Effector CD4-positive, alpha-beta T cell (primary cell): ENCODE data around the gene FLCN.

Experiments
- DNase-seq: peaks from one replicate; pipeline ENCODE4 v3.0.0-alpha.2; 2020

The FLCN gene

GRCh38 chr17:17182598-17183136 is 54.3 kb downstream of the FLCN start:
- no peak for DNase-seq

- DNase-seq, result no peak
Measured at GRCh38 chr17:17181666-17182597, 55.0 kb downstream of the FLCN start.

- no peak for DNase-seq
Measured at GRCh38 chr17:17180741-17181525, 56.0 kb downstream of the FLCN start.

- no peak for DNase-seq
Measured at GRCh38 chr17:17180141-17180603, 56.8 kb downstream of the FLCN start.

- no peak for DNase-seq
Measured at GRCh38 chr17:17179371-17179827, 57.6 kb downstream of the FLCN start.

DNA sequence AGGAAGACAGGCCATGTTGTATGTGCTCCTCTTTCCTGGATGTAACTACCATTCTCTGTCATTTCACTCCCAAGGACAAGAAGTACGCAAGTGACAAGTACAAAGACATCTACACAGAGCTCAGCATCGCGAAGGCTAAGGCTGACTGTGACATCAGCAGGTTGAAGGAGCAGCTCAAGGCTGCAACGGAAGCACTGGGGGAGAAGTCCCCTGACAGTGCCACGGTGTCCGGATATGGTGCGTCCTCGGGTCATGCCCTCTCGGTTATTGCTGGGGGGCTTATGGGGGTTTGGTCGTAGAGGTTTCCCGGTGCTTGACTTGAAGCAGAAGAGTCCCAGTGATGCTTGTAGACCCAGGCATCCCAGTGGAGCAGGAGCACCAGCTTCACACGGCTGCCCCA is 59.8 kb downstream of the FLCN start:
- DNase-seq, result no peak

- DNase-seq, result no peak
Measured at GRCh38 chr17:17176341-17176740, 60.6 kb downstream of the FLCN start.

DNA sequence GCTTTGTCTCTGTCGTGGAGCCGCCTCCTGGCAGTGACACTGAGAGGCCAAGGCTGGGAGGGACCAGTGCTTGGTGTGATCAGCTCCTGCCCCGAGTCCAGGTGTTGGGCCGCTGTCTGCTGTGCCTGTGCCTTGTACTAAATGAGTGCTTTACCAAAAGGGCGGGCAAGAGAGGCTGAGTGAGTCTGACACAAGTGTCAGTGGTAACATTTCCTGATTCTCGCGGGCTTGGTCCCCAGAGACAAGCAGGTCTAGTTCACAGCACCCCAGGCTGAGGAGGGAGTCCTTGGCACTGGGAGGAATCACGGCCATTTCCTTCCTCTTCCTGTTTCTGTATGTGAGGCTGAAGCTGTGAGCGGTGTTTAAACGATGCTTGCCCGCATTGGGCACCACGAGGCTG is 61.1 kb downstream of the FLCN start:
- DNase-seq, result no peak

GRCh38 chr17:17175340-17175739 is 61.6 kb downstream of the FLCN start:
- no peak for DNase-seq

DNA sequence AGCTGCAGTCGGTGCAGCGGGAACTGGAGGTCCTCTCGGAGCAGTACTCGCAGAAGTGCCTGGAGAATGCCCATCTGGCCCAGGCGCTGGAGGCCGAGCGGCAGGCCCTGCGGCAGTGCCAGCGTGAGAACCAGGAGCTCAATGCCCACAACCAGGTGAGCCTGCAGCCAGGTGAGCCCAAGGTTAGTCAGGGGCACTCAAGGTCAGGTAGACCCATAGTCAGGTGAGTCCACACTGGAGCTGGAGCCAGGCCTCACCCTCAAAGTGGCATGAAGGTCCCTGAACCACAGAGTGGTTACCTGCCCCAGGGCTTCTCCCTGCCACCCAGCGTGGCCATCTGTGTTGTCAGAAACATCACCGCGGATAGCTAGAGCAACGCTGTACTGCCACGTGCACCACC is 63.0 kb downstream of the FLCN start:
- DNase-seq, result no peak

GRCh38 chr17:17172990-17173389 is 64.0 kb downstream of the FLCN start:
- no peak for DNase-seq

- DNase-seq, result no peak
Measured at GRCh38 chr17:17172001-17172939, 64.7 kb downstream of the FLCN start.

- DNase-seq, result no peak
Measured at GRCh38 chr17:17171186-17171585, 65.8 kb downstream of the FLCN start.

GRCh38 chr17:17170346-17170985 is 66.5 kb downstream of the FLCN start:
- DNase-seq, result no peak

DNA sequence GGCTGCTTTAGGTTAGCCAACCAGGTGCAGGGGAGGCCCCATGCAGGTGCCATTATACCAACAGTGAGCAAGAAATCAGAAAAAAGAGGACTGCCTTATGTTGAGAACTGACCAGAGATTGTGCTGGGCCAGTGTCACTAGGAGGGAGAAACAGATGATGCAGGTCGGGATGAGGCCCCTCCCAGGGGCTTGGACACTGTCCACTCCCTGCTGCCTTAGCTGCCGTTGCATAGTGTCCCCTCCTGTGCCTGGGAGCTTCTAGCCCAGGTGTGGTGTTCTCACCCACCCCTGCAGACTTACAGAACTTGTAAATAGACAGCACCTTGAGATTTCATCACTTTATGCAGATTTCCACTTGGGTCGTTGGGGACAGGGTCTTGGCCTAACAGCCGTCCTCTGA is 67.6 kb downstream of the FLCN start:
- no peak for DNase-seq

- DNase-seq, result no peak
Measured at GRCh38 chr17:17168401-17168800, 68.6 kb downstream of the FLCN start.

DNA sequence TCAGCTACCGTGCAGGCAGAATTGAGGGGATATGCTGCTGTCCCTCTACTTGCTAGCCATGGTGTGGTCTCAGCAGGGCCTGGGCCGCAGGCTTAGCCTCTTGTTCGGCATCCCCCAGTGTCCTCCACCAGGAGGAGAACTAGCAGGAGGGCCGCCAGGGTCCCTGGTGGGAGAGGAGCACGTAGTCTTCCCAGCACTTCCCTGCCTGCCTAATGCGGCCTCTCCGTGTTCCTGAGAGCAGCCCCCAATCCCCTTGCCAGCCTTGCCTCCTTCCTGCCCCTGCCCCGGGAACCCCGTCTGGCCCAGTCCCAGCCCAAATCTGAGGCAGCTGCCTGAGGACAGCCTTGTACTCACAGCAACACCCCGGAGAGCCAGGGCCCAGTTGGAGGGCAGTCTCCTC is 69.0 kb downstream of the FLCN start:
- no peak for DNase-seq

DNA sequence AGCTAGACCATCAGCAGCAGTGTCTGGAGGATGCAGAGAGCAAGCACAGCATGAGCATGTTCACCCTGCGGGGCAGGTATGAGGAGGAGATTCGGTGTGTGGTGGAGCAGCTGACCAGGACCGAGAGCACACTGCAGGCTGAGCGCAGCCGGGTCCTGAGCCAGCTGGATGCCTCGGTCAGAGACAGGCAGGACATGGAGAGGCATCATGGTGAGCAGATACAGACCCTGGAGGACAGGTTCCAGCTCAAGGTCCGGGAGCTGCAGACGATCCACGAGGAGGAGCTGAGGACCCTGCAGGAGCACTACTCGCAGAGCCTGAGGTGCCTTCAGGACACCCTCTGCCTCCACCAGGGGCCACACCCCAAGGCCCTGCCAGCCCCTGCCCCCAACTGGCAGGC is 69.6 kb downstream of the FLCN start:
- DNase-seq, result no peak

- no peak for DNase-seq
Measured at GRCh38 chr17:17166446-17166845, 70.5 kb downstream of the FLCN start.

DNA sequence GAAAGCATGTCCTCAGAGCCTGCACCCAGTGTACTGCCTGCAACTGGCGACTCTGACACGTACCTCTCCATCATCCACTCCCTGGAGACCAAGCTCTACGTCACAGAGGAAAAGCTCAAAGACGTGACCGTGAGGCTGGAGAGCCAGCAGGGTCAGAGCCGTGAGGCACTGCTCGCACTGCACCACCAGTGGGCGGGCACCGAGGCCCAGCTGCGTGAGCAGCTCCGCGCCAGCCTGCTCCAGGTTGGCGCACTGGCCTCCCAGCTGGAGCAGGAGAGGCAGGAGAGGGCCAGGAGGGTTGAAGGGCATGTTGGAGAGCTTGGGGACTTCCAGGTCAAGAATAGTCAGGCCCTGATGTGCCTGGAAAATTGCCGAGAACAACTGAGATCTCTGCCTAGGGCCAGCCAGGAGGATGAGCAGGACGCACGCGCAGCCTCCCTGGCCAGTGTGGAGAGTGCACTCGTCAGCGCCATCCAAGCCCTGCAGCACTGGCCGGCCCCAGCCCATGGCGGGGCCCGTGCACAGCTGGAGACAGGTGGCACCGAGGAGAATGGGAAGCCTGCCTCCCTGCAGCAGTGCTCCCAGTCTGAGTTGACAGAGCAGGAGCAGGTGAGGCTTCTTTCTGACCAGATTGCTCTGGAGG is 71.2 kb downstream of the FLCN start:
- no peak for DNase-seq

GRCh38 chr17:17164676-17165075 is 72.3 kb downstream of the FLCN start:
- no peak for DNase-seq
